ENCODE measurements around the gene SLCO2B1.

GRCh38 chr11:75154646-75155569, 4.0 kb downstream of the SLCO2B1 start:
- TF ChIP-seq CTCF (IDR thresholded peaks at IDR 0.05) (no peak), POLR2A (IDR thresholded peaks at IDR 0.05) (no peak)
